NCI-H1417 (cell line): ENCODE data around the gene MCCC1.
A peak's percentile ranks its signal among the peaks of the same experiment; 100 is the strongest.
"Not testable (repeated sequence)": the region's sequence is repeated elsewhere in the genome, so short reads cannot be mapped to it uniquely, and the experiment has no call there.

ENCODE experiments used
- DNase-seq, 3 experiments: peaks; one replicate each; lab custom pipeline; 2025; lab: John Stamatoyannopoulos, UW

The MCCC1 gene

DNA sequence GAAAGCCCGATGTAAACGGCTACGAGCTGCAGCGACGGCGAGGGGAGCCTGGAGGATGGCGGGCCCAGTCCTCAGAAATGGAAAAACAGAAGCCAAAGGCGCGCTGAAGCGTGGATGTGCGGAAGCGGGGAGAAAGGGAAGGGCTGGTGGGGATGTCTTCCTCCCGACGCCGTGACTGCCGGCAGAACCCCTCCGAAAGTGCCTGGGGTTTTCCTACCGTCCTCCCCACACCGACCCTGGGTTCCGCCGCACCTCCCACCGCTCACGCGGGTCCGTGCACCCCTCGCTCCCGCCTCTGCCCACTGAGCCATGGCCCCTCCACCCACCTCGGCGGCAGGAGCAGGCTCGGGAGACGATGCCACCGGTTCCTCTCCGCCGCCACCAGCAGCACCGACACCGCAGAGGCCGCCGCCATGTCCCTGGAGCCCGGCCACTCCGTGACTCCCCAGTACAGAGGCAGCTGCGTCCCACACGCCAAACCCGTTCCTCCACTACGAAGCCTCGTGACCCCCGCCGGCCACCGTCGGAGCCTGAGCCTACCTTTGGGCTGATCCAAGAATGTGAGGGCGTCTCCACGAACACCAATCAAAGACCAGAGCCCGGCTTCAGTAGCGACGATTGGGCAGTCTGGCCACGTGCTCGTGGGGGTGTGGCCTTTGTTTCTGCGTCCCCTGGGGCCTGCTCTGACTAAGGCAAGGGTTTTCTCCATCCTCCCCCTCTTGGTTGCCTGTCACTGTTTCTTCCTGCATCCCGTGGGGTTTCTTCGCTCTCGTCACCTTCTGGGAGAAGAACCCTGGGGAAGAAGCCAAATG lies at the start of gene MCCC1:
MCCC1 (minus strand) TSS at position 471 of the 812 bp plus-strand sequence; CDS start at position 415, 56 bp downstream.
- peak; percentile 96 to 100 (median 99) for DNase-seq

DNA sequence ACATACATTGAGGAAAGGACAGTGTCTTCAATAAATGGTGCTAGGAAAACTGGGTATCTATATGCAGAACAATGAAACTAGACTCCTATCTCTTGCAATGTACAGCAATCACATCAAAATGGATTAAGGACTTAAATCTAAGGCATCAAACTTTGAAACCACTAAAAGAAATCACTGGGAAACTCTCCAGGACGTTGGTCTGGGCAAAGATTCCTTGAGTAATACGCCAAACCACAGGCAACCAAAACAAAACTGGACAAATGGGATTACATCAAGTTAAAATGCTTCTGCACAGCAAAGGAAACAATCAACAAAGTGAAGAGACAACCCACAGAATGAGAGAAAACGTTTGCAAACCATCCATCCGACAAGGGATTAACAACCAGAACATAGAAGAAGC lies 48.8 kb upstream of the MCCC1 start:
- DNase-seq = no peak

DNA sequence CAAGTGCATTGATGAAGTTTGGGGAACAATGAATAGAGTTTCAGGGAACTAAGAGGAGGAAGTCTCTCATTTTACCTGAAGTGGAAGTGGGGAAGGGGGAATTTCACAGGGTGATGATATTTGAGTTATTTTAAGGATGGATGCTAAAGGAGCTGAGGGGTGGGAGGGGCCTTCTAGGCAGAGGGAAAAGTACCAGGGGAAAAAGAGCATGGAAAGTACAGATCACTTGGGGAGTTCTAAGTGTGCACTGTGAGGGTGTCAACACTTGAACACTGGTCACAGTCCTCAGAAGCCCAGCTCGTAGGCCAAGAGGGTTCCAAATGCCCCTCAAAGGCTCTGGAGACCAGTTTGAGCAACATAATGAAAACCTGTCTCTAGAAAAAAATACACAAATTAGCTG lies 45.1 kb upstream of the MCCC1 start:
- DNase-seq = no peak

DNA sequence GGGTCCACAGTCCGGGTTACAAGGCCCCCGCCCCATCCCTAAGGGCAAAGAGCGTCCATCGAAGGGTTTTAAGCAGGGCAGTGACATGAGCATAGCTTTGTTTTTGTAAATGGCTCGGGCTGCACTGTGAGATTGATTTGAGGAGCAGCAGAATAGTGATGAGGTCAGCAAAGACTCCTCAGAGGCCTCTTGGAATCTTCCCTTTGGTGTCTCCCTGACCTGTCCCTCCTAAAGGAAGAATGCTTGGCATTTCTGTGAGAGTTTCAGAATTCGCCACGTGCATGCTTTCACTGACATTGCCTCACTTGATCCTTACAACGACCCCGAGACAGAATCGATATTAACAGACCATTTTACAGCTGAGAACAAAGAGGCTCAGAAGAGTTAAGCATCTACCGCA lies 42.9 kb upstream of the MCCC1 start:
- DNase-seq = no peak

DNA sequence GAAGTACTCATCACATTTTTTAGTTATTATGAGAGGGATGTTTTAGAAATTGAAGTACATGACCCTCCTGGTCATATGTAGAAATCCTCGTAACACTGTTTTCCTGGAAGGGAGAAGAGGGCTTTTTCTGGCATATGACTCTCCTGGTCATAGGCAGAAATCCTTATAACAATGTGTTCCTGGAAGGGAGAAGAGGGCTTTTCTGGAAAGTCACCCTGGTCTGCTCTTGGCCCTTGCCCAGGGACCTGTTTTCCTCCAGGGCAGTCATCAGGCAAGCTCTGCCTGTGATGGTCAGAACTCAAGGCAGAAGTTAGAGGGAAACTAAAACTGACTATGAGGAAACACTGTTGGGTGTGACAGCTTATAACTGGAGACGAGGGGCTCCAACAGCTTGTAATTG lies 35.5 kb upstream of the MCCC1 start:
- no peak for DNase-seq

DNA sequence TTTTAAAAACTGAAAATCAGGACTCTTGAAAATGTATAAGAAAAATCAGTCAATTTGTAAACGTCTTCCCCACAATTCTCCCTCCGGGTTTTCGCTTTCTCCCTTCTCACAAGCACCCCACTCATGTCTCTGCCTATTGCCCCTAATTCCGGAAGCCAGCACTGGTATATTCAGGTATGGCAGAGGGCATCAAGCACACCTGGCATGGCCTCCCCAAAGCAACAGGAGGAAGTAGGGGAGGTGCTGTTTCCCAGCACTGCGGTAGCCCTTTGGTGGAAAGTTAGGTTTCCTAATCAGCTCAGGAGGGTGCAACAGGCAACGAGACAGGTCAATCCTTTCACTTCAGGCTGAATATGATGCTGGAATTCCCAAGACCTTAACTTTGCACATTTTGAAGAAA lies 33.1 kb upstream of the MCCC1 start:
- DNase-seq = no peak

DNA sequence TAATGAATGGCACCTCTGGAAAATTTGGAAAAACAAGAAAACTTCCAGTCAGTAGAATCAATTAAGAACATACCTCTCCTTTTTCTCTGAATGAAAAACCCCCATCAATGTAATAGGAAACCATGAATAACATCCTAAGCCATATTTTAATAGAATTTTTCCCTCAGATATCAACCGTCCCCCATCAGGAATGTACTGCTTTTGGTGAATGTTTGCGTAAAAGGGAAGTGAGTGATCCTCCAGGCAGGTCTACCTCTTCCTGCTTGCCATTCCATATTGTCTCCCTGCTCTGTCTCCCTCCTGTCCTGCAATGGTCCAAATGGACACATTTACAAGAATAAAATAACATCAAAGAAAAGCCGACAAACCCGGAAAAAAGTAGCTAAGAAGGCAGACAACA lies 32.4 kb upstream of the MCCC1 start:
- DNase-seq = no peak

DNA sequence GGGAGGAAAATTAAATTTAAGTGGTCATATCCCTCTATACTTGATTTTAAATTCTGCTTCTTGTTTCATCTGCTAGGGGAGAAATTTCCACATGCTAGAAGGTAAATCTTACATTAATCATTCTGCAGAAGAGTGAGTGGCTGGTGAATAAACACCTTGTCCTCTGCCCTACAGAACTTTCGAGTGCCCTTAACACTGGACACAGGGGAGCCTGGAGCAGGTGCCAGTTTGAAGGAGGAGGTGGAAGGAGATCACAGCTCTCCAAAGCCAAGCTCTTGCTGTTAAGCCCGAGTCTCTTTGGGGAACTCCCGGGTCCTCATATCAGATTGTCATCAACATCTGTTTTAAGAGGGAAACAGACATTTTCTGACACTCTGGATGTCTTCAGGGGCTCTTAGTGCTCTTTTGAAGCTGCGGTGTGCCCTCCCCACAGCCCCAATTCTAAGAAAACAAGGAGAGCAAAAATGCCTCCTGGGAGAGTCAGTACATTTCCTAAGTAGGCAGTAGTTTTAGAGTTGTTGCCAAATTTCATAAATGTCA lies 32.0 kb upstream of the MCCC1 start:
- no peak for DNase-seq

DNA sequence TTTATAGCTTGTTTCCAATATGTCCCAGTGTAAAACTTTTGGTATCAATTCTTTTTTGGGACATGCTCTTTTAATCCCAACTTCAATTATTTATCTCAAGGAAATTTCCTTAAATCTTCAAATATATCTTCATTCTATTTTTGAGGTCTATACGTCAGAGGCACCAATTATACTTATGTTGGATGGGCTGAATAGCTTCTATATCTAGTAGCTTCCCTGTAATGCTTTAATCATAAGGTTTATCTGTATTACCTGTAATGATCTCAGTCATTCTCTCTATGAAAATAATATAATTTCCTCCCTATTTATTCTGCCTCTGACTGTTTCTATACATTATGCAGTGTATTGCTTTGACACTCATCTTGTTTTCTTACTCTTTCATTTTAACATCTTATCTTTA lies 29.9 kb upstream of the MCCC1 start:
- DNase-seq = no peak

DNA sequence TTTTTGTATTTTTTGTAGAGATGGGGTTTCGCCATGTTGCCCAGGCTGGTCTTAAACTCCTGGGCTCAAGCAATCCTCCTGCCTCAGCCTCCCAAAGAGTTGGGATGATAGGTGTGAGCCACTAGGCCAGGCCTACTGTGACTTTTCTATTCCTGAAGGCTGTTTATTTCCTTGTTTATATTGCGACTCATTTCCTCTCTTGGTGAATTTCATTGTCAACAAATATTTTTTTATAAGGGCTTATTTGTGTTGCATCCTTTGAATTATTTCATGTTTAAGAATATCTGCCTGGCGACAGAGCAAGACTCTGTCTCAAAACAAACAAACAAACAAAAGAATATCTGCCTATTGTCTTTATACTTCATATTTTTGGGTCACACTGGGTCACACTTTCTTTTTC lies 29.4 kb upstream of the MCCC1 start:
- no peak for DNase-seq

DNA sequence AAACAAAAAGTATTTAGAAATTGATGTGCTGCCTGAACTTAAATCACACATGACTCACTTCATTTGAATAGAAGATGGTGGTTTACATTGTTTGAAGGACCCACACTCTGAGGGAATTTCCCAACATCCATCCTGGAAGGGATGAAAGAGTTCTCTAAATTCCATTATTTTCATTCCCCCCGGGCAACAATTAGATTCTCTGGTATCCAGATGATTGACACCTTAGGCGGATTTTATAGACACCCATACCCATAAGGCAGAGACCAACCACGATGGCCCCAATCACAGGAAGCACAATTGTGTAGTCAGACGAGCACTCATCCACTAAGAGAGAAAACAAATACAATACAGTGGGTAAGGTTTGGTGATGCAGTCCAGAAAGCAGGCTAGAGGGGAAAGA lies 24.6 kb upstream of the MCCC1 start:
- peak in 2 of 3 experiments; percentile 19 to 47 for DNase-seq

DNA sequence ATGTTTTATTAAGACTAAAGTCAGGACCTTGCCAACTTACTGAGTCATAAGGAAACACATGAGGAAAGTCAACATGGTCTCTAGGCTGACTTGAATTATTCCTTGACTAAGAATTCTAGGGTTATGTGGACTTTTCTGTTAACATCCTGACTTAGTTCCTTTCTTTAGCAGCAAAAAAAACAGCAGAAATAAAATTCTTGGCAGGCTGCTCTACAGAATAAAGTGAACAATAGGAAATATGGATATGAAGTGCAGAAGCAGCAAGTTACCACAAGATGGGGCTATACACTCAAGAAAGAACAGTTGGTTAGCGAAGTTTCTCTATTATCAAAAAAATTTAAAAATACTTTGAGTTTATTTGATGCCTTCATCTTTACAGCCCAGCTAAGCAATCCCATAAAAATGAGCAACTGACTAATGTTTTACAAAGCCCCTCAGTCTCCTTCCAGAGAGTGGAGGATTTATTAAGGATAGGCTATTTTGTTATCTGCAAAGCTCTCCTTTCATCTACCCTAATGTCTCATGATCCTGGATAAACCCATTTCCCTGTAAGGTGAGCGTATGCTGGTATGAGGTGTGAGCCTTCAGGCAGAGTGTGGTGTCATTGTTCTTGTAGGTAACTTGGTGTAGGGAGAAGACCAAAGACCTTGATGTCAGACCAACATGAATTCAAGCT lies 23.1 kb upstream of the MCCC1 start:
- DNase-seq = peak; percentile 42 to 83 (median 56)

DNA sequence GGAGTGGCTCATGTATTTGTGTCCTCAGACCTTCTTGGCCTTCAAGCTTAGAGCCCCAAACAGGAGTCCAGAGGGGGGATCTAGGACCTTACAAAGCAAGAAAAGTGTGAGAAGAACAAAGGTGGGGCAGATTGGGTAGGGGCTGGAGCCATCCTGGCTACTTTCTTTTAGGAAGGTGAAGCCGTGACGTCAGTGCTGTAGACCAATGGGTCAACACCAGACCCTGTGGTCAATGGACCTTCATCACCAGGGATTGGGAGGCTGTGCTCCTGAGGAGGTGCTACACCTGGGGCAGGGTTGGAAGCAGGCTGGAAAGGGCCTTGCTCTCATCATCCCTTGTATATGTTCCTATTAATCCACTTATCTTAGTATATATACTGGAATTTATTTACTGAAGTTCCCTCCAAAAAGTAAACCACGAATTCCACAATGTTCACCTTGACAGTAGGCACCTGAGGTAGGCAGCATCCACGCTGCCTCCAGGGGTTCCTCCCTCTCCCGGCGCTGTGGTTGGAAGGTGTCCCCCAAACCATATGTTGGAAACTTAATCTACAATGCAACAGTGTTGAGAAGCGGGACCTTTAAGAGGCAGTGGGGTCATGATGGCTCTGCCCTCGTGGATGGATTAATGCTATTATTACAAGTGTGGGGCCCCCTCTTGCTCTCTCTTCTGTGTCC lies 21.4 kb upstream of the MCCC1 start:
- DNase-seq = no peak

DNA sequence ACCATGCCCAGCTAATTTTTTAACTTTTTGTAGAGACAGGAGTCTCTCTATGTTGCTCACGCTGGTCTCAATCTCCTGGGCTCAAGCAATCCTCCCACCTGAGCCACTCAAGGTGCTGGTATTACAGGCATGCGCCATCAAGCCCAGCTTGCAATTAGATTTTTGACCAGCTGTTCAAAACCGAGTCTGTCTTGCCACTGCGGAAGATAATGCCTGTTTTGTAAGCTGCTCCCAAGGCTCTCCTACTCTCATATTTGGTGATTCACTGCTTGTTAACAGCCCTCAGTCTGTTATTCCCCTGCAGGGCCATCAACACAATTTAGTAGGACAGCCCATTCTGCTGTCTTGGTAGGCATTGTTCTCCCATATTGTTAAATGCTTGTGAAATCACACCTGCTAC lies 17.8 kb upstream of the MCCC1 start:
- DNase-seq = peak; percentile 23 to 75 (median 48)

DNA sequence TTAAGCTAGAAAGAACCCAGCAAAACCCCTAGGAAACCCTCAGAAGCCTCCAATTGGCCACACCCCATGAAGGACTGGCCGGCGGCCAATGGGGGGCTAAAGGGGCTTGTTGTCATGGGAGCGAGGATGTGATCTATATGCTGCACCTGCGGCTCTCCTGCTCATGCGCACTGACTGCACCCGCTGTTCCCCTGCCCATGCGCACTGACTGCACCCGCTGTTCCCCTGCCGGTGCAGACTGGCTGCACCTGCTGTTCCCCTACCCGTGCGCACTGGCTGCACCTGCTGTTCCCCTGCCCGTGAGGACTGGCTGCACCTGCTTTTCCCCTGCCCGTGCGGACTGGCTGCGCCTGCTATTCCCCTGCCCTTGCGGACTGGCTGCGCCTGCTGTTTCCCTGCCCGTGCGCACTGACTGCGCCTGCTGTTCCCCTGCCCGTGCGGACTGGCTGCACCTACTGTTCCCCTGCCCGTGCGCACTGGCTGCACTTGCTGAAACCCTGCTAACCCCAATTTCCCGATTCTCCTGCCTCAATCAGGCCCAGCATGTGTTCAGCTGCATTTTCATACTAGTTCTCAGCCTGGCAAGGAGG lies 16.8 kb upstream of the MCCC1 start:
- peak; percentile 97 to 100 (median 99) for DNase-seq

DNA sequence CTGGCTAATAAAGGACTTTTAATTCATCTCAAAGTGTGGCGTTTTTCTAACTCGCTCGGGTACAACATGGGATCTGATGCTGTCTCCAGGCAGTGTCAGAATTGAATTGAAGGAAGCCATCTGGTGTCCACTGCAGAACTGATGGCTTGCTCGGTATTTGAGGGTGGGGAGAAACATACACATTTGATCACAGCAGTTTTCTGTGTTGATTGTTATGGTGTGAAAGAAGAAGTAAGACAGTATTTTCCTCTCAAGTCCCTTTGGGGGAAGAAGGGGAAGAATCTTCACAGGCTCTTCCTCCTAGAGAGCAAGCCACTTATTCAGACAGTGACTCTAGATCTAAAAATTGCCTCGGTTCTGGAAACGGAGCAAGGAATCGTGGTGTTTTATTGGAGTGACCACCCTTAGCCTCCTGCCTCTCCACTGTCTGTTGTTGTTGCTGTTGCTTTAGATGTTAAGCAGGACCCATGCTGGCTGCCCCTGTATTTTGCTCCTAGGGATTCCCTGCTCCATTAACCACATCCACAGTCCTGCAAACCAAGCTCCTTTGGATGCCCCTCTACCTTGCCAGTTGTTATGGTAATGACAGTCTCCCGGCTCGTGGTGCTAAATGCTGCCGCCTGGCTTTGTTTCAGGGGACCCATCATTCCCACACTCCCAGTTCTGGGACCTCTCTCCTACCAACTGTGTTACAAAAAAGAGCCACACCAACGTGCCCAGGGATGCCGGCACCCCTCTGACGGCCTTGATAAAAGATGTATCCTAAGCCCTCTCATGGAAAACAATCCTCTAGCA lies 15.3 kb upstream of the MCCC1 start:
- DNase-seq = peak; percentile 29 to 77 (median 67)

DNA sequence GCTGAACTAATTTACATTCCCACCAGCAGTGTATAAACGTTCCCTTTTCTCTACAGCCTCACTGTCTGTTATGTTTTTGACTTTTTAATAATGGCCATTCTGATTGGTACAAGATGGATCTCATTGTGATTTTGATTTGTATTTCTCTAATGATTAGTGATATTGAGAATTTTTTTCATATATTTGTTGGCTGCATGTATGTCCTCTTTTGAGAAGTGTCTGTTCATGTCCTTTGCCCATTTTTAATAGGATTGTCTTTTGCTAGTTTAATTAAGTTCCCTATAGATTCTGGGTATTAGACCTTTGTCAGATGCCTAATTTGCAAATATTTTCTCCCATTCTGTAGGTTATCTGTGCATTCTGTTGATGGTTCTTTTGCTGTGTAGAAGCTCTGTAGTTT lies 10.6 kb upstream of the MCCC1 start:
- DNase-seq = not testable (repeated sequence)

DNA sequence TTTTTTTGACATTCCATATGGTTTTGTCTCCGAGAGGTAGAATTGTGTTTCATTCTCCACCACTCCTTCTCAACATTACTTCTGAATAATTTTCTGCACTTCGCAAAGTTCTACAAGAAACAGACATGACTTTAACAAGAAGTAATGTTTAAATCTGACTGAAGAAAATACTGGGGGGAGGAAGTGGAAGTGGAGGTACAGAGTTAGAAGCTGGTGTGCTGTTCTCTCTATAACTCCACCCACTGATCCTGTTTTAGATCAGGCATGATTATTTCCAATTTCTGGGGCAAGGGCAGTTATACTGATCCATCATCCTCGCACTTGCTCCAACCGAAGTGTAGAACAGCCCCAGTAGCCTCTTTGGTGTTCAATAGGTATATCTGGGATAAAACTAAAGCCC lies 9.2 kb upstream of the MCCC1 start:
- DNase-seq = no peak

DNA sequence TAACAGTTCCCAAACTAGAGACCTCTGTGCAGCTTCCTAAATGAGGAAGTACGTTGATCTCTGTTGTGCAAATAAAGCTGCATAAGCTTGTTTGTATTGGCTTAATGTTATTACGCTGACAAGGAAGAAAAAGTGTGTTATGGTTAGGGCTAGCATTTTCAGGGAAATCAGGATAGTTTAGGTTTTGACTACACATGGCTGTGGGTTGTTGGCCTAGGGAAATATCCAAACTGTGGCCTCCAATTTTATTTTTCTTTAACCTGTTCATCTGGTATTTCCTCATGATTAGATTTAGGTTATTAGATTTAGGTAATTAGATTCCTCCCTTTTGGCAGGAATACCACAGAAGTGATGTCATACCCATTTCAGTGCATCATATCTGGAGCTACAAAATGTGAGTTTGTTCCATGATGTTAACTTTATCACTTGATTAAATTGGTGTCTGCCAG lies 8.7 kb upstream of the MCCC1 start:
- no peak for DNase-seq

DNA sequence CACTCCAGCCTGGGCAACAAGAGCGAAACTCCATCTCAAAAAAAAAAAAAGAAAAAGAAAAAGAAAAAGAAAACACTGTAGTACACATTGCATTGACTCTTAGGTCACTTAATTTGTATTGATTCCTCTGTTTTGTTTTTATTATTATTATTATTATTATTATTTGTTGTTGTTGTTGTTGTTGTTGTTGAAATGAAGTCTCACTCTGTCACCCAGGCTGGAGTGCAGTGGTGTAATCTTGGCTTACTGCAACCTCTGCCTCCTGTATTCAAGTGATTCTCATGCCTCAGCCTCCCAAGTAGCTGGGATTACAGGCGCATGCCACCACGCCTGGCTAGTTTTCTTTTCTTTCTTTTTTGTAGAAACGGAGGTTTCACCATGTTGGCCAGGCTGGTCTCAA lies 8.1 kb upstream of the MCCC1 start:
- not testable (repeated sequence) for DNase-seq

DNA sequence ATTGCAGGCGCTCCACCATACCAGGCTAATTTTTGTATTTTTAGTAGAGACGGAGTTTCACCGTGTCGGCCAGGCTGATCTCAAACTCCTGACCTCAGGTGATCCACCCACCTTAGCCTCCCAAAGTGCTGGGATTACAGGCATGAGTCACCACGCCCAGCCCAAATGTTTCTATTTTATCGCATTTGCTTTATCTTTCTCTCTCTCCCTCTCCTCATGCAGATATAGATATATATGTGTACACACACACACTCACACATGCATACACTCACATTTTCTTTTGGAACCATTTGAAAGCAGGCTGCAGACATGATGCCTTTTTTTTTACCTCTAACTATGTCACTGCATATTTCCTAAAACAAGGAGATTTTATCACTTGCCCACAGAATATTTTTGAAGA lies 7.3 kb upstream of the MCCC1 start:
- no peak for DNase-seq
